H1 (cell line): ENCODE data around the gene INVS.

ENCODE experiments used
- CEBPB ChIP-seq: IDR thresholded peaks from 2 replicates; pipeline ENCODE4 v1.6.1; 2012; ENCODE audit warnings: low read depth, low read length
- CHD1 ChIP-seq: IDR thresholded peaks from 2 replicates; pipeline ENCODE4 v1.6.1; 2012; ENCODE audit warnings: low read depth, low read length, improper control_type of control experiment
- EZH2 ChIP-seq: fragments of 200-600 bp; sonication (generic); IDR thresholded peaks from 2 replicates; pipeline ENCODE4 v1.7.1; 2012; ENCODE audit warnings: low read depth, mild to moderate bottlenecking, moderate library complexity, low read length, inconsistent platforms; ENCODE audit not compliant: severe bottlenecking
- PHF8 ChIP-seq: fragments of 200-600 bp; sonication (generic); conservative IDR thresholded peaks from 2 replicates; pipeline ENCODE4 v1.7.1; 2012; ENCODE audit warnings: low read depth, mild to moderate bottlenecking, inconsistent platforms, low read length, moderate library complexity
- POLR2A ChIP-seq, 2 experiments: IDR thresholded peaks; 1 replicate in 1 of 2; 2 replicates in 1 of 2; pipeline ENCODE4 v1.6.1; 2011; ENCODE audit warnings: low read depth in 2 of 2, low read length in 2 of 2, mild to moderate bottlenecking in 2 of 2; ENCODE audit errors: control extremely low read depth in 1 of 2
- POLR2AphosphoS5 ChIP-seq: IDR thresholded peaks from 2 replicates; pipeline ENCODE4 v1.6.1; 2011; ENCODE audit warnings: low read depth, low read length
- SP1 ChIP-seq: IDR thresholded peaks from 2 replicates; pipeline ENCODE4 v1.6.1; 2011; ENCODE audit warnings: low read depth, low read length
- SP2 ChIP-seq: IDR thresholded peaks from 2 replicates; pipeline ENCODE4 v1.6.1; 2012; ENCODE audit warnings: mild to moderate bottlenecking, low read length, inconsistent platforms
- TAF1 ChIP-seq: IDR thresholded peaks from 2 replicates; pipeline ENCODE4 v1.6.1; 2011; ENCODE audit warnings: mild to moderate bottlenecking, low read depth, low read length
- TEAD4 ChIP-seq: IDR thresholded peaks from 2 replicates; pipeline ENCODE4 v1.6.1; 2012; ENCODE audit warnings: low read depth, low read length, inconsistent platforms, mixed read lengths
- YY1 ChIP-seq: IDR thresholded peaks from 2 replicates; pipeline ENCODE4 v1.6.1; 2011; ENCODE audit warnings: low read depth, mild to moderate bottlenecking, low read length
- ZNF274 ChIP-seq: IDR thresholded peaks from 2 replicates; pipeline ENCODE4 v1.7.0; 2012; ENCODE audit warnings: low read length, borderline replicate concordance; ENCODE audit errors: extremely low read depth
- TF ChIP-seq, protein P1 (sequence below), 3 experiments: IDR thresholded peaks; 1 replicate in 2 of 3; 2 replicates in 1 of 3; pipeline versions ENCODE4 v1.5.1 to v1.6.1; 2011; ENCODE audit warnings: low read length in 3 of 3, mild to moderate bottlenecking in 3 of 3, inconsistent platforms in 2 of 3, low read depth in 1 of 3, moderate library complexity in 1 of 3; ENCODE audit not compliant: insufficient read depth in 1 of 3; ENCODE audit errors: control extremely low read depth in 1 of 3

DNA sequence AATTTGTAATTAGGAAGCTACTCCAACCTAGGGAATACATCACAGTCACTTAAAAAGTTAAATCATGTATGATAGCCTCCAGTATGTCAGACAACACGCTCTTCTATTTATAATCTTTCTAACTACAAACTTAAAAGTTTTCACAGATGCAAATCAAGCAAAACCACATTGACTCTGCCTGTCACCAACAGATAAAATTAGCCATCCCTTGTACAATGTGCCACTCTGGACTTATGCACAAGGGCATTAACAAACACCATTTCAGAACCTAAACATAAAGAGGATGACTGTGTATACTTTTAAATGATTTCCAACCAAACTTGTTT, 15.0 kb upstream of the INVS start:
- TF ChIP-seq, protein P1, sequence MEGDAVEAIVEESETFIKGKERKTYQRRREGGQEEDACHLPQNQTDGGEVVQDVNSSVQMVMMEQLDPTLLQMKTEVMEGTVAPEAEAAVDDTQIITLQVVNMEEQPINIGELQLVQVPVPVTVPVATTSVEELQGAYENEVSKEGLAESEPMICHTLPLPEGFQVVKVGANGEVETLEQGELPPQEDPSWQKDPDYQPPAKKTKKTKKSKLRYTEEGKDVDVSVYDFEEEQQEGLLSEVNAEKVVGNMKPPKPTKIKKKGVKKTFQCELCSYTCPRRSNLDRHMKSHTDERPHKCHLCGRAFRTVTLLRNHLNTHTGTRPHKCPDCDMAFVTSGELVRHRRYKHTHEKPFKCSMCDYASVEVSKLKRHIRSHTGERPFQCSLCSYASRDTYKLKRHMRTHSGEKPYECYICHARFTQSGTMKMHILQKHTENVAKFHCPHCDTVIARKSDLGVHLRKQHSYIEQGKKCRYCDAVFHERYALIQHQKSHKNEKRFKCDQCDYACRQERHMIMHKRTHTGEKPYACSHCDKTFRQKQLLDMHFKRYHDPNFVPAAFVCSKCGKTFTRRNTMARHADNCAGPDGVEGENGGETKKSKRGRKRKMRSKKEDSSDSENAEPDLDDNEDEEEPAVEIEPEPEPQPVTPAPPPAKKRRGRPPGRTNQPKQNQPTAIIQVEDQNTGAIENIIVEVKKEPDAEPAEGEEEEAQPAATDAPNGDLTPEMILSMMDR (IDR thresholded peaks at IDR 0.05; ENCODE audit: control extremely low read depth in 1 of 3, insufficient read depth in 1 of 3, low read depth in 1 of 3, low read length in 3 of 3), result no peak
- TF ChIP-seq SP1 (no peak), TEAD4 (no peak), CHD1 (no peak), POLR2A (IDR thresholded peaks at IDR 0.05; ENCODE audit: control extremely low read depth in 1 of 2, low read depth in 2 of 2, low read length in 2 of 2) (no peak), CEBPB (no peak), SP2 (no peak), ZNF274 (no peak), TAF1 (no peak), YY1 (no peak), PHF8 (no peak), EZH2 (no peak), POLR2AphosphoS5 (no peak)
